HG02642 (cell line): ENCODE results near the gene ZNF207.
"Not testable (repeated sequence)": the region's sequence is repeated elsewhere in the genome, so short reads cannot be mapped to it uniquely, and the experiment has no call there.

ENCODE experiments used
- ATAC-seq: cut with Tn5 transposase; IDR thresholded peaks from one replicate; pipeline ENCODE4 v1.9.1; 2021; ENCODE audit warnings: mild to moderate bottlenecking; ENCODE audit not compliant: unreplicated experiment, poor library complexity

The ZNF207 gene

GRCh38 chr17:32349854-32350665 lies at the start of gene ZNF207:
Gene ZNF207 (plus strand): TSS chr17:32350157. CDS start chr17:32350286, 129 bp downstream.
- ATAC-seq: peak; percentile 96

GRCh38 chr17:32302037-32302436 lies 47.9 kb upstream of the ZNF207 start:
- ATAC-seq: no peak

- ATAC-seq: no peak
These were observed 46.9 kb upstream of the ZNF207 start for GRCh38 chr17:32302860-32303649.

GRCh38 chr17:32303781-32304288 lies 46.1 kb upstream of the ZNF207 start:
- ATAC-seq: no peak

- ATAC-seq: no peak
These were observed 44.9 kb upstream of the ZNF207 start for GRCh38 chr17:32305049-32305448.

GRCh38 chr17:32307658-32308057 lies 42.3 kb upstream of the ZNF207 start:
- ATAC-seq: no peak

GRCh38 chr17:32311028-32311536 lies 38.9 kb upstream of the ZNF207 start:
- no peak for ATAC-seq

GRCh38 chr17:32314636-32315035 lies 35.3 kb upstream of the ZNF207 start:
- no peak for ATAC-seq

- no peak for ATAC-seq
These were observed 34.8 kb upstream of the ZNF207 start for GRCh38 chr17:32315171-32315570.

- not testable (repeated sequence) for ATAC-seq
These were observed 33.3 kb upstream of the ZNF207 start for GRCh38 chr17:32316653-32317052.

- no peak for ATAC-seq
These were observed 32.6 kb upstream of the ZNF207 start for GRCh38 chr17:32317353-32317752.

GRCh38 chr17:32318071-32318470 lies 31.9 kb upstream of the ZNF207 start:
- ATAC-seq: no peak

- ATAC-seq: peak; percentile 83
These were observed 30.4 kb upstream of the ZNF207 start for GRCh38 chr17:32319548-32319905.

- not testable (repeated sequence) for ATAC-seq
These were observed 29.9 kb upstream of the ZNF207 start for GRCh38 chr17:32320080-32320479.

GRCh38 chr17:32320847-32321246 lies 29.1 kb upstream of the ZNF207 start:
- no peak for ATAC-seq

- no peak for ATAC-seq
These were observed 26.9 kb upstream of the ZNF207 start for GRCh38 chr17:32323046-32323445.

GRCh38 chr17:32323811-32324491 lies 26.0 kb upstream of the ZNF207 start:
- no peak for ATAC-seq

- no peak for ATAC-seq
These were observed 22.0 kb upstream of the ZNF207 start for GRCh38 chr17:32327911-32328310.

GRCh38 chr17:32330147-32330546 lies 19.8 kb upstream of the ZNF207 start:
- no peak for ATAC-seq

GRCh38 chr17:32331243-32332040 lies 18.5 kb upstream of the ZNF207 start:
- no peak for ATAC-seq
